DMS53 treated with DMSO at 0.1 percent for 48 hours (cell line): ENCODE data around the gene TMEM88.
"Not testable (repeated sequence)": the region's sequence is repeated elsewhere in the genome, so short reads cannot be mapped to it uniquely, and the experiment has no call there.

Experiments
- DNase-seq: peaks from one replicate; lab custom pipeline; 2025; ENCODE audit not compliant: unreplicated experiment; lab: John Stamatoyannopoulos, UW

Gene TMEM88

GRCh38 chr17:7856011-7856810 lies 1.3 kb downstream of the TMEM88 start:
- DNase-seq, result peak; percentile 46

DNA sequence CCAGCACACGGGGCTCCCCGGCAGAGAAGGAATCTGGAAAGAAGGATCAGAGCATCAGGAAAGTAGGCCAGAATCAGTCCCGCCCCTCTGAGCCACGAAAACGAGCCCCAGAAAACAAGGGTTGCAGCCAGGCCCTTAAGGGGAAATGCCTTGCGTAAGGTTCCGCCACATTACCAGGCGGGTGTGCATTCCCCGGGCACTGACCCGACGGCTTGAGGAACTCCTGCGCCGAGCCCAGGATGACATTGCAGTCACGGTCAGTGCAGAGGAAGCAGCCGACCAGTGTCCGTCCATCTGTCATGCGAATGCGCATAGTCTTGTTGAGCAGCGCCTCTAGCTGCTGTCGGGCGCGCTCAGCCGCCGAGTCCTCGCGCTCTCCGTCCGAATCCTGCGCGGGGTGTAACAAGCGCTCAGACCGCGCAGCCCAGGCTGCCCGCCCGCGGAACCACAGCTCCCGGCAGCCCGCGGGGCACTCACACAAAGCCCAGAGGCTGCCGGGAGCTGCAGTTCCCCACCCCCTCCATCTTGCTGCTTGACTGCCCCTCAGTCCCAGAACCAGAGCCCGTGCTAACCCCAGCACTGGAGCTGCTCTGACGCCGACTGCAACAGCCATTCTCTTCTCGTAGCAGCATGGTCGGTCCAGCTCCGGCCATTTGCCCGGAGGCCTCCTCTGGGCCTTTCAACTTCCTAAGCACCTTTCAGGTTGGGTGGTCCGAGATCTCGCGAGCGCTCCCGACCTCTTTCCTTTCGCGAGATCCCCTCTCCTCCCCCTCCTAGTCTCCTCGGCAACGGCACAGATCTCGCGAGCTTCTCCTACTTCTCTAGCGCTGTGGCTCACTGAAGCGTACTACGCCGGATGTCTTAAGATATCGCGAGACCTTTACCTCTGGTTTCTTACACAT lies 2.2 kb downstream of the TMEM88 start, which contains the start of gene NAA38:
NAA38 (minus strand) TSS at position 749 of the 902 bp plus-strand sequence; CDS start at position 653, 96 bp downstream.
- peak; percentile 99 for DNase-seq

GRCh38 chr17:7857713-7858521 lies 3.1 kb downstream of the TMEM88 start, which contains the start of gene CYB5D1:
Gene CYB5D1 (plus strand): TSS chr17:7858003. CDS start chr17:7858135, 132 bp downstream.
- DNase-seq, result peak; percentile 99

DNA sequence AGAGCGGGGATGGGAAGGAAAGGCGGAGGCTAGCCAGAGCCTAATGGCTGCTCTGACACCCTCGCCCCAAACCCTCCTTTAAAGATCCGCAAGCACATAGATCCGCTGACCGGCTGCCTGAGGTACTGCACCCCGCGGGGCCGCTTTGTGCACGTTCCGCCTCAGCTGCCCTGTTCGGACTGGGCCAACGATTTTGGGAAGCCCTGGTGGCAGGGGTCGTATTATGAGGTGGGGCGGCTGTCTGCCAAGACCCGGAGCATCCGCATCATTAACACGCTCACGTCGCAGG lies 3.6 kb downstream of the TMEM88 start:
- peak; percentile 67 for DNase-seq

DNA sequence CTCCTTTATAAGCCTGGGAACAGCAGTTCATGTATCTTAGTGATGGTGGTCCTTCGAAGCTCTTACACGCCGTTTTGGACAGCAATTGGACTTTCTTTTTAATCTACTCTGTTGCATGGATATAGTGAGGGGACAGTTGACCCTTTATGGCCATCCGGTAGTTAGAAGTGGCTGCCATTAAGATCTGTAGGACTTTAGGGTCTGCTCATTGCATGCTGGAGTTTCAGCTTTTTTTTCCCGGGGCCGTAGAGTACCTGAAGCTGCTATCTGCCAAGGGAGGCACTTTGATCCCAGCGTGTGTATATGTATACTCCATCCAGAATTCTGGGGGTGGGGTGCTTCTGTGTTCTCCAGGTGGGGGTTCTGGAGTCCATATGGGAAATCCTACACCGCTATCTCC lies 4.2 kb downstream of the TMEM88 start:
- DNase-seq, result no peak

DNA sequence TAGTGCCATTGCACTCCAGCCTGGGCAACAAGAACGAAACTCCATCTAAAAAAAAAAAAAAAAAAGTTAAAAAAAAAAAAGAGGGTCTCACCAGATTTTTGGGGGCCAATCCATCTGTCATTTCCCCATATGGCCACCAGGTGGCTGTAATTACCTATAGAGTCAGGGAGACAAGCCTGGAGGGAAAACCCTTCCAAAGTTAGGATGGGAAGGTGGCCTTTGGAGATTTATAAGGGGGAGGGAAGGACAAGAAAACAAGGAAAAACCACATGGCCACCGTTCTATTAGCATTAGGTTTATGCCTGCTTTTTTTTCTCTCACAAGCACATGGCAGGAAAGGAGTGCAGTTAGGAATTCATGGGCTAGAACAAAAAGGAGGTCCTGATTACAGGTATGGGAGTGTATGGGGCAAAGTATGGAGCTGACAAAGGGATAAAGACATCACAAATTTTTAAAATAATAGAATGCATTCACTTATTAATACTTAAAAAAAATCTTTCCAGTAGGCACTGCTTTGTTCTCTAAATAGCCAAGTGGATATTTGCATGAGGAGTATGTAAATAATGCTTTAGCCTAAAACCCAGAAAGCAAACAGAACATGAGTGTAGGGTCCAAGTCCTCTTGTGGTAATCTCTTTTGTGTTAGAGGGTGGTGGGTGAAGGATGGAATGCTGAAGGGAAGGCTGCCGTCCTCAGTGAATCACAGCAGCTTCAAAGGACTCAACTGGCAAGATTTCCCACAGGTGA lies 8.0 kb downstream of the TMEM88 start:
- peak; percentile 54 for DNase-seq

- not testable (repeated sequence) for DNase-seq
These were observed 9.5 kb downstream of the TMEM88 start for GRCh38 chr17:7864384-7864783.

DNA sequence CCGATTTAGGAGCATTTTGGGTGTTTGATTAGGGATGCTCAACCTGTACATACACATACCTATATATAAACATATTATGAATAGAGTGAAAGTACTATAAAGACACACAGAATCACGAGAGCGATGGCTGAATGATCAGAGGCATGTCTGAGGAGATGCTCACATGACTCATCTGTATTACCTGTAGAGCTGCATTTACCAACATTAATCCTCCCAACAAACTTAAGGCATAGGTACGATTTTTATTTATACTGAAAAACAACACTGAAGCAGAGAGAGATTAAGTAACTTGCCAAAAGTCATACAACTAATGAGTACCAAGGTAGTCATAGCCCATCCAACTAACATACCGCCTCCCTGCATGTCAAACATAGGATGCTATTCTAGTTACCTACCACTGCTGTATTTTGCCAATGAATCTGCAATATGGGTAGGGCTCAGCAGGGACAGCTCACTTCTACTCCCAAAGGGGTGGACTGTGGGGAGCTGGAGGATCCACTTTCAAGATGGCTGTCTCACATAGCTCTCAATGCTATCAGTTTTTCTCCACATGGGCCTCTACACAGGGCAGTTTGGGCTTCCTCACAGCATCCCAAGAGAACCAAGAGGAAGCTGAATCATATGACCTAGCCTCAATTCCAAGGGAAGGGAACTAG lies 10.3 kb downstream of the TMEM88 start:
- DNase-seq, result no peak

DNA sequence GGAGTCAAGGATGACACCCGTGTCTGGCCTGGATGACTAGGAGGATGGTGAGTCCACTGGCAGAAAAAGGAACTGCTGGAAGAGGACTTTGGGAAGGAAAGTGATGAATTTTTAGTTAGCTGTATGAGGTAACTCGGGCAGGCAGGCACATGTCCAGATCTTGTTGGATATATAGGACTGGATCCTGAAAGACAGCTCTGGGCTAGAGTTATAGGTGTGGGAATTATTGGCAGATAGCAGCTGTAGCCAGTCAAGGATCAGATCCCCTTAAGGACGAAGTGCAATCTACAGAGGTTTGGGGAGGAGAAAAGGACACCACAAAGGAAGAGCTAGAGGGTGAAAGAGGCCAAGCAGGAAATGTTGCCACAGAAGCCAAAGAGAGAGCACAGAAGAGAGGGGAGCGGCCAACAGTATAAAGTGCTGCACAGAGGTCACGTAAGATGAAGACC lies 13.0 kb downstream of the TMEM88 start:
- no peak for DNase-seq

DNA sequence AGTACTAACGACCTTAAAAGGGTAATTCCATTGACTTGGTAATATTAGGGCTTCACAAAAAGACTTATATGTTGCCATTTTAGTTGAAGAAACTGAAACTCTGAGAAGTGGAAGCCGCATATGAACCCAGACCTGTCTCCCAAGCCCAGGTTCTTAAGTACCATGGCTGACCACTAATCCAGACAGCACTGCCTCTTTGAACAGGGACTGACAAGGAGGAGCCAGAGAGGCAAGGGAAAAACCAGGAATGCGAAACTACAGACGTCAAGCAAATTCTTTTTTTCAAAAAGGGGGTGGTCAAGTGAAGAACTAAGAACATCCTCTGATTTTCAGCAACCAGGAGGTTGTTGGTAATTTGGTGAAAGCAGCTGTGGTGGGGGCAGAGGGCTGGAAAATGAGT lies 18.2 kb downstream of the TMEM88 start:
- no peak for DNase-seq

GRCh38 chr17:7875804-7876370 lies 21.0 kb downstream of the TMEM88 start:
- no peak for DNase-seq

GRCh38 chr17:7878234-7878633 lies 23.4 kb downstream of the TMEM88 start:
- DNase-seq, result no peak

DNA sequence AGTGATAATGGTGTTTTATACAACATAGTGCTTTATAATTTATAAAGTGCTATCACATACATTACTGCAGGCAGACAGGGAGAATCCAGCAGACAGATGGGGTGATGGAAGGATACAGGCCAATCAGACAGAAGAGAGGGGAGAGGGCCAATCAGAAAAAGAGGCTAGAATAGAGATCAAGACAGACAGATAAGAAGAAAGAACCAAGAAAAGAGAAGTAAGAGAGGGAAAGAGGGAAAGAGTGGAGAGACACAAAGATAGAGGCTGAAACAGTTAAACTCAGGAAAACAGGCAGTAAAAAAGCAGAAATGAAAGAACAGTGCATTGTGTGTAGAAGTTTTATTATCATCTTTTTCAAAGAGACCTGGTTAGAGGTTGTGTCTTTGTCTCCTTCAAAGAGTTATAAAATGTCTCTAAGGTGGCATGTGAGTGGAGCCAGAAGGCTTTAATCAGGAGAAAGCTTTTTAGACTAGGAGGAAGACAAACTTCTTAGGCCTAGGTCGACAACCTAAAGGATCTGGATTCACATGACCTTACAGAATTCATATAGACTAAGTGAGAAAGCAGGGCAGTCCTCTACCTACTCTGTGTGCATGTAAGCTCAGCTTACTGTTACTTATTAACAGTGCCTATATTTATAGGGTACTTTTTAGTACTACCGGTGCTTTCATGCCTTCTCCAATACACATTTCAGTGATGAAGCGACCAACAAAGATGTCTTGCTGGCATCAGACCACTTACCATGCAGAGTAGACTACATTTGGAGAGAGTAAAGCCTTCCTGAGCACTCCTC lies 25.4 kb downstream of the TMEM88 start:
- no peak for DNase-seq

- no peak for DNase-seq
These were observed 26.6 kb downstream of the TMEM88 start for GRCh38 chr17:7881276-7882054.

GRCh38 chr17:7882068-7882467 lies 27.2 kb downstream of the TMEM88 start:
- DNase-seq, result peak; percentile 87

DNA sequence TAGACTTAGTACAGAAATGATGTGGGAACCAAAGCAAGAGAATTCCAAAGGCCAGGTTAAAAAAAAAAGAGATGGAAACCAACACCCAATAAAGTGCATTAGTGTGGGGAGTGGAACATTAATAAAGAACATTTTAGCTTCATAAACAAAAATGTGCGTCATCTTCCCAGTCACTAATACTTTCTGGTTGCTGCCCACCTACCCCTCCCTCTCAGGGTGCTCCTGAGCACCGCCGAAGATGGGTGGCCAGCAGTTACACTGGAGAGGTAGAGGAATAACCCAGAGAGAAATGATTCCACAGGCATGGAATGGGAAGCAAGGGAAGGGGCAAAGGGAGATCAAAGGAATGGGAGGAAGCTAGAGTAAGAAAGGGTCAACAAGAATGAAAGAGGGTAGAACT lies 27.8 kb downstream of the TMEM88 start:
- DNase-seq, result peak; percentile 20

DNA sequence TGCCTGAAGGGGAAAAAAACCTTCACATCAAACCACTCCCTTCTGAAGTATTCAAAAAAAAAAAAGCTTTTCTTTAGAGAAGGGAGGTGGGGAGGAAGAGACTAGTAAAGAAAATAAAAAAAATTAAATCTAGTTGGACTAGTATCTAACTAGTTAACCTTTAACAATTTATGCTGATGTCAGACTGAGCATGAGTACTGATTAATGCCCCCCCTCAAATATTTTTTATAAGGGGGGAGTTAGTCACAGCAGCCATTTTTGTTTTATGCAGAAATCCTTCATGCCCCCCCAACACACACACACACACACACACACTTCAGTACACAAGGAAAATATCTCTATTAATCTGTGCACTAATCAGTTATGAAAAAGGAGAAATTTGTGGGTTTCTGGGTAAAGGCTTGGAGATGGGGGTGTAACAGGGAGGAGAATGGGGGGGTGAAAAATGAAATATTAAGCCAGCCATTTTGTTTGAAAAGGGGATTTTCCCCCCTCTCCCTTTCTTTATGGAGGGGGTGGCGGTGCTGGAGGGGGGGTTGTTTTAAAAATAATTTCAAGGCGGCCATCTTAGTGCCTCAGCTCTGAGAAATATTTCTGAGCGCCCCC lies 29.0 kb downstream of the TMEM88 start:
- DNase-seq, result peak; percentile 39
